Panc1 (cell line): ENCODE measurements around the gene PPP1R16B. TPM values are rescaled to one million over a fixed set of nuclear protein-coding genes. Genes with fewer than 3 reads are reported as not detected.

Experiments used
- ATAC-seq: fragments of 200-7000 bp; cut with Tn5 transposase; 2 replicates; pipeline ENCODE4 v1.9.1; 2020; ENCODE audit warnings: mild to moderate bottlenecking, moderate library complexity
- BruUV-seq: library from RNA; stranded (reverse); fragments of 400-500 nt; replicated peaks from 2 replicates; lab custom pipeline; 2021; lab: Mats Ljungman, UMichigan
- CTCF ChIA-PET: fragments of 300-600 bp; sonication (Branson Sonifier 250); formaldehyde crosslinking; loops from one replicate; lab custom pipeline; 2022; ENCODE audit warnings: antibody characterized with exemption; lab: Charles Lee
- POLR2A ChIA-PET: fragments of 300-600 bp; sonication (Branson Sonifier 250); formaldehyde crosslinking; loops from one replicate; lab custom pipeline; 2022; ENCODE audit warnings: antibody characterized with exemption; lab: Charles Lee
- DNase-seq: peaks from one replicate; pipeline ENCODE4 v3.0.0-alpha.2; 2010; ENCODE audit warnings: low read depth, low spot score
- H3K27ac ChIP-seq: 2 replicates; pipeline ENCODE4 v1.5.1; 2011; ENCODE audit warnings: mild to moderate bottlenecking, low read length, inconsistent platforms
- H3K27me3 ChIP-seq: fragments of 200-500 bp; sonication (Bioruptor generic); 2 replicates; pipeline ENCODE4 v1.6.0; 2014; ENCODE audit warnings: low read length, inconsistent platforms; ENCODE audit not compliant: control insufficient read depth, insufficient read depth
- H3K36me3 ChIP-seq: fragments of 200-500 bp; sonication (Bioruptor generic); 2 replicates; pipeline ENCODE4 v1.5.1; 2014; ENCODE audit warnings: inconsistent platforms, mild to moderate bottlenecking, low read length, moderate library complexity; ENCODE audit not compliant: control insufficient read depth, insufficient read depth
- H3K4me1 ChIP-seq: 2 replicates; pipeline ENCODE4 v1.5.1; 2011; ENCODE audit warnings: inconsistent platforms, mild to moderate bottlenecking, low read length, moderate library complexity; ENCODE audit not compliant: control insufficient read depth, insufficient read depth
- H3K4me3 ChIP-seq, 2 experiments: 2 replicates each; pipeline ENCODE4 v1.5.1; 2011 to 2012; ENCODE audit warnings: low read depth in 2 of 2, low read length in 2 of 2, mild to moderate bottlenecking in 2 of 2, inconsistent platforms in 1 of 2, moderate library complexity in 1 of 2
- H3K9me3 ChIP-seq: fragments of 200-500 bp; sonication (Bioruptor generic); 2 replicates; pipeline ENCODE4 v1.5.1; 2014; ENCODE audit warnings: low read depth, mild to moderate bottlenecking, inconsistent platforms, low read length, moderate library complexity; ENCODE audit not compliant: control insufficient read depth, insufficient read depth
- CTCF ChIP-seq: fragments of 450-650 bp; IDR thresholded peaks from 2 replicates; pipeline ENCODE4 v1.5.1; 2017; ENCODE audit warnings: mild to moderate bottlenecking
- POLR2AphosphoS5 ChIP-seq: IDR thresholded peaks from 2 replicates; pipeline ENCODE4 v1.6.1; 2012; ENCODE audit warnings: mild to moderate bottlenecking, low read depth, low read length, moderate library complexity
- REST ChIP-seq, 2 experiments: IDR thresholded peaks; 2 replicates each; pipeline ENCODE4 v1.6.1; 2011 to 2012; ENCODE audit warnings: low read depth in 2 of 2, control low read depth in 1 of 2, low read length in 1 of 2, mild to moderate bottlenecking in 1 of 2, moderate library complexity in 1 of 2; ENCODE audit not compliant: insufficient read depth in 1 of 2
- SIN3A ChIP-seq: IDR thresholded peaks from 2 replicates; pipeline ENCODE4 v1.6.1; 2012; ENCODE audit warnings: low read depth, mild to moderate bottlenecking, low read length, moderate library complexity, borderline replicate concordance; ENCODE audit not compliant: insufficient read depth
- TCF7L2 ChIP-seq: IDR thresholded peaks from 2 replicates; pipeline ENCODE4 v1.6.1; 2011; ENCODE audit warnings: mild to moderate bottlenecking, low read depth, low read length, inconsistent platforms
- in situ Hi-C: cut with HindIII; loops from 2 replicates; pipeline ENCODE4 v1.10.0; 2016; ENCODE audit warnings: low sequenced_read_pairs, low pct_unique_long_range_greater_than_20kb
- intact Hi-C: fragments of 100-400 bp; cut with micrococcal nuclease; formaldehyde crosslinking; loops from one replicate; pipeline ENCODE4 v1.10.0; 2022; ENCODE audit not compliant: unreplicated experiment
- total RNA-seq: library from RNA; stranded (reverse); gene quantifications from one replicate; pipeline ENCODE4 v1.2.1, GENCODE V29; 2021; ENCODE audit not compliant: unreplicated experiment

PPP1R16B gene
- total RNA-seq, 1 experiment from 2014 or later, result 0.92 TPM

- no peak for ATAC-seq
- no peaks in the 10 kb centered on the region for H3K36me3 ChIP-seq
- H3K27ac ChIP-seq, result no peak overlapping the region
- BruUV-seq, result no TSS peak
- no peaks in the 10 kb centered on the region for H3K4me1 ChIP-seq
- no peaks in the 10 kb centered on the region for H3K9me3 ChIP-seq
- no peak overlapping the region for H3K4me3 ChIP-seq
- DNase-seq, result no peak
- no peak for TF ChIP-seq CTCF
- TF ChIP-seq TCF7L2, result no peak
- TF ChIP-seq SIN3A, result no peak
- no peak for TF ChIP-seq REST (IDR thresholded peaks at IDR 0.05; ENCODE audit: insufficient read depth in 1 of 2, low read depth in 2 of 2, low read length in 1 of 2)
- TF ChIP-seq POLR2AphosphoS5, result no peak
- CTCF ChIA-PET, result no interaction called here
- intact Hi-C loops, result no loop called here
- in situ Hi-C loops, result no loop called here
- H3K27me3 ChIP-seq, result peaks cover 4% of the 10 kb centered on the region
- POLR2A ChIA-PET, result no interaction called here
Observed at GRCh38 chr20:38836991-38837390, 31.5 kb downstream of the PPP1R16B start.

GRCh38 chr20:38838326-38838725, 32.8 kb downstream of the PPP1R16B start:
- DNase-seq, result no peak
- intact Hi-C loops (no loop called here), in situ Hi-C loops (no loop called here)
- TF ChIP-seq POLR2AphosphoS5 (no peak), REST (IDR thresholded peaks at IDR 0.05; ENCODE audit: insufficient read depth in 1 of 2, low read depth in 2 of 2, low read length in 1 of 2) (no peak), TCF7L2 (no peak)
- Histone ChIP-seq H3K27me3 (peaks cover 4% of the 10 kb centered on the region), H3K36me3 (no peaks in the 10 kb centered on the region), H3K27ac (no peak overlapping the region), H3K4me1 (no peaks in the 10 kb centered on the region), H3K9me3 (no peaks in the 10 kb centered on the region), H3K4me3 (no peak overlapping the region)
- BruUV-seq, result no TSS peak
- POLR2A ChIA-PET, result no interaction called here
- ATAC-seq, result no peak
- CTCF ChIA-PET, result no interaction called here
